HepG2 (cell line): ENCODE measurements around the gene CDT1. TPM values are rescaled to one million over a fixed set of nuclear protein-coding genes. Genes with fewer than 3 reads are reported as not detected.

Experiments used
- ATF7 ChIP-seq, 2 experiments: fragments of 450-650 bp in 1 of 2; sonication (generic) in 1 of 2; formaldehyde crosslinking in 1 of 2; IDR thresholded peaks; 2 replicates each; pipeline versions ENCODE4 v1.4.0 to v1.6.1; 2016 to 2020; ENCODE audit warnings: antibody characterized with exemption in 1 of 2, mild to moderate bottlenecking in 1 of 2, missing genetic modification reagents in 1 of 2
- FLYWCH1 ChIP-seq: sonication (generic); formaldehyde crosslinking; IDR thresholded peaks from 2 replicates; pipeline ENCODE4 v1.8.1; 2023; ENCODE audit warnings: mild to moderate bottlenecking, missing genetic modification reagents
- JARID2 ChIP-seq: sonication (generic); formaldehyde crosslinking; IDR thresholded peaks from 2 replicates; pipeline ENCODE4 v1.8.1; 2023; ENCODE audit warnings: missing genetic modification reagents, inconsistent platforms; ENCODE audit not compliant: insufficient replicate concordance
- KDM2A ChIP-seq: sonication (generic); formaldehyde crosslinking; IDR thresholded peaks from 2 replicates; pipeline ENCODE4 v1.4.0; 2020; ENCODE audit warnings: low read depth, missing genetic modification reagents, borderline replicate concordance
- NFE2L1 ChIP-seq: sonication (generic); formaldehyde crosslinking; IDR thresholded peaks from 2 replicates; pipeline ENCODE4 v1.4.0; 2020; ENCODE audit warnings: missing genetic modification reagents, mild to moderate bottlenecking, borderline replicate concordance
- THAP11 ChIP-seq: IDR thresholded peaks from 2 replicates; pipeline ENCODE4 v1.6.1; 2016; ENCODE audit warnings: missing biosample characterization, missing genetic modification reagents
- ZBTB8A ChIP-seq: sonication (generic); formaldehyde crosslinking; IDR thresholded peaks from 2 replicates; pipeline ENCODE4 v1.4.0; 2020; ENCODE audit warnings: mild to moderate bottlenecking, low read depth, missing genetic modification reagents, borderline replicate concordance
- ZNF770 ChIP-seq: sonication (generic); formaldehyde crosslinking; IDR thresholded peaks from 2 replicates; pipeline ENCODE4 v1.5.0; 2020; ENCODE audit warnings: mild to moderate bottlenecking, missing genetic modification reagents
- ZNF773 ChIP-seq: sonication (generic); formaldehyde crosslinking; IDR thresholded peaks from 2 replicates; pipeline ENCODE4 v1.4.0; 2020; ENCODE audit warnings: missing genetic modification reagents, borderline replicate concordance
- ZNF891 ChIP-seq: sonication (generic); formaldehyde crosslinking; IDR thresholded peaks from 2 replicates; pipeline ENCODE4 v1.5.0; 2020; ENCODE audit warnings: mild to moderate bottlenecking, missing genetic modification reagents
- ZXDC ChIP-seq: sonication (generic); formaldehyde crosslinking; IDR thresholded peaks from 2 replicates; pipeline ENCODE4 v1.5.0; 2020; ENCODE audit warnings: mild to moderate bottlenecking, missing genetic modification reagents
- polyA plus RNA-seq, 8 experiments: library from polyadenylated mRNA; depleted of rRNA in 3 of 8; stranded (reverse) in 7 of 8; unstranded in 1 of 8; fragments of >200 nt; fragmentation: Illumina TruSeq in 4 of 8; extraction: Trizol in 4 of 8; gene quantifications; 2 replicates each; pipeline versions ENCODE4 v1.2.1 to v1.2.3, GENCODE V29; 2011 to 2016; ENCODE audit warnings: low read depth in 4 of 8, missing spikeins in 1 of 8, mixed read lengths in 1 of 8; ENCODE audit not compliant: insufficient read depth in 1 of 8
- total RNA-seq, 5 experiments: library from RNA; depleted of rRNA; stranded (reverse); fragments of >200 nt; fragmentation: Illumina TruSeq; extraction: Trizol; gene quantifications; 2 replicates each; pipeline ENCODE4 v1.2.3, GENCODE V29; 2016; ENCODE audit warnings: low read depth in 1 of 5
- TF ChIP-seq, protein P1 (sequence below): sonication (generic); formaldehyde crosslinking; IDR thresholded peaks from 2 replicates; pipeline ENCODE4 v1.5.0; 2020; ENCODE audit warnings: missing genetic modification reagents, mild to moderate bottlenecking, borderline replicate concordance
- TF ChIP-seq, protein P2 (sequence below): sonication (generic); formaldehyde crosslinking; IDR thresholded peaks from 2 replicates; pipeline ENCODE4 v1.4.0; 2020; ENCODE audit warnings: mild to moderate bottlenecking, missing genetic modification reagents, borderline replicate concordance
- TF ChIP-seq, protein P3 (sequence below): sonication (generic); formaldehyde crosslinking; IDR thresholded peaks from 2 replicates; pipeline ENCODE4 v1.5.0; 2020; ENCODE audit warnings: missing genetic modification reagents

Gene CDT1
- total and polyA plus RNA-seq, 2 of the 13 experiments (the other 11 are each of a cell fraction or from before 2014, with no cell fraction given) = 23.1 to 23.8 TPM

DNA sequence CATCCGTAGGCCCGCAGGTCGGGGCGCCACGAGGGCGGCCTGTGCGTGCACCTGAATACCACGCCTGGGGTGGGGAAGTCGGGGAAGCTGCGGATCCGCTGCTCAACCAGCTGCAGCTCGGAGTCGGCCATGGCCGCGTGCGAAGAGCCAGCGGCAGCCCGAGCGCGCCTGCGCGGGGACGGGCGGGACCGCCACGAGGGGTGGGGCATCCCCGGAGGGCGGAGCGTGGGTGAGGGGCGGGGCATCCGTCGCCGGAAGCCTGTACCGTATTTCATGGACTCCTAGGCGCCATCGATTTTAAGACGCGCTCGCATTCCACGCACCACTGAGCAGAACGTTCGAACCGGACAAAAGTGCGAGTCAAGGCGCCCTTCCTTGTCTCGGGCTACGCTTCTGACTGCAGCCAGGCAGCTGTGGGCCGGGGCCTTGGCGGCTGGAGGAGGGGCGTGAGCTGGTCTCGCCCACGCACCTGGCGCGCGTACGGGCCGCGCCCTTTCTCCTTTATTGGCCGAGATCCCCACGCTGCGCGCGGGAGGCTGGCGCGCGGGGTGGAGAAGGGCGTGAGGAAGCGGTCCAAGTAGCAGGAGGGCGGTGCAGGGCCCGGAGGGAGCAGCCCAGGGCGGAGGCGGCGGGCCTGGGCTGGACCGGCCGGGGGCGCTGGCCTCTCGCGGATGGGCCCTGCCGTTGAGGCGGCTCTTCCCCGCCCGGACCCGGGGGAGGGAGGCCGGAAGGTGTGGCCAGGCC is 8.4 kb downstream of the CDT1 start, which contains the start of gene APRT (continued):
- TF ChIP-seq ATF7 (IDR thresholded peaks at IDR 0.05) (no peak), ATF7 (CRISPR knock-in tag; IDR thresholded peaks at IDR 0.05) (0 out of 2 replicates have a peak, but pooled peaks have one; percentile 31), ZBTB8A (CRISPR knock-in tag) (peak; percentile 42; the same call in 1 of the 2 replicates), ZNF773 (no peak), FLYWCH1 (CRISPR knock-in tag) (no peak), ZXDC (CRISPR knock-in tag) (peak; percentile 16; the same call in 1 of the 2 replicates), KDM2A (CRISPR knock-in tag) (peak; percentile 76), JARID2 (CRISPR knock-in tag) (peak; percentile 68), ZNF770 (CRISPR knock-in tag) (no peak; the same call in 1 of the 2 replicates), THAP11 (peak; percentile 61; the same call in 1 of the 2 replicates), ZNF891 (CRISPR knock-in tag) (no peak; the same call in 1 of the 2 replicates), NFE2L1 (CRISPR knock-in tag) (no peak)
- TF ChIP-seq, protein P1, sequence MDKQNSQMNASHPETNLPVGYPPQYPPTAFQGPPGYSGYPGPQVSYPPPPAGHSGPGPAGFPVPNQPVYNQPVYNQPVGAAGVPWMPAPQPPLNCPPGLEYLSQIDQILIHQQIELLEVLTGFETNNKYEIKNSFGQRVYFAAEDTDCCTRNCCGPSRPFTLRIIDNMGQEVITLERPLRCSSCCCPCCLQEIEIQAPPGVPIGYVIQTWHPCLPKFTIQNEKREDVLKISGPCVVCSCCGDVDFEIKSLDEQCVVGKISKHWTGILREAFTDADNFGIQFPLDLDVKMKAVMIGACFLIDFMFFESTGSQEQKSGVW (CRISPR knock-in tag) = no peak
- TF ChIP-seq, protein P2, sequence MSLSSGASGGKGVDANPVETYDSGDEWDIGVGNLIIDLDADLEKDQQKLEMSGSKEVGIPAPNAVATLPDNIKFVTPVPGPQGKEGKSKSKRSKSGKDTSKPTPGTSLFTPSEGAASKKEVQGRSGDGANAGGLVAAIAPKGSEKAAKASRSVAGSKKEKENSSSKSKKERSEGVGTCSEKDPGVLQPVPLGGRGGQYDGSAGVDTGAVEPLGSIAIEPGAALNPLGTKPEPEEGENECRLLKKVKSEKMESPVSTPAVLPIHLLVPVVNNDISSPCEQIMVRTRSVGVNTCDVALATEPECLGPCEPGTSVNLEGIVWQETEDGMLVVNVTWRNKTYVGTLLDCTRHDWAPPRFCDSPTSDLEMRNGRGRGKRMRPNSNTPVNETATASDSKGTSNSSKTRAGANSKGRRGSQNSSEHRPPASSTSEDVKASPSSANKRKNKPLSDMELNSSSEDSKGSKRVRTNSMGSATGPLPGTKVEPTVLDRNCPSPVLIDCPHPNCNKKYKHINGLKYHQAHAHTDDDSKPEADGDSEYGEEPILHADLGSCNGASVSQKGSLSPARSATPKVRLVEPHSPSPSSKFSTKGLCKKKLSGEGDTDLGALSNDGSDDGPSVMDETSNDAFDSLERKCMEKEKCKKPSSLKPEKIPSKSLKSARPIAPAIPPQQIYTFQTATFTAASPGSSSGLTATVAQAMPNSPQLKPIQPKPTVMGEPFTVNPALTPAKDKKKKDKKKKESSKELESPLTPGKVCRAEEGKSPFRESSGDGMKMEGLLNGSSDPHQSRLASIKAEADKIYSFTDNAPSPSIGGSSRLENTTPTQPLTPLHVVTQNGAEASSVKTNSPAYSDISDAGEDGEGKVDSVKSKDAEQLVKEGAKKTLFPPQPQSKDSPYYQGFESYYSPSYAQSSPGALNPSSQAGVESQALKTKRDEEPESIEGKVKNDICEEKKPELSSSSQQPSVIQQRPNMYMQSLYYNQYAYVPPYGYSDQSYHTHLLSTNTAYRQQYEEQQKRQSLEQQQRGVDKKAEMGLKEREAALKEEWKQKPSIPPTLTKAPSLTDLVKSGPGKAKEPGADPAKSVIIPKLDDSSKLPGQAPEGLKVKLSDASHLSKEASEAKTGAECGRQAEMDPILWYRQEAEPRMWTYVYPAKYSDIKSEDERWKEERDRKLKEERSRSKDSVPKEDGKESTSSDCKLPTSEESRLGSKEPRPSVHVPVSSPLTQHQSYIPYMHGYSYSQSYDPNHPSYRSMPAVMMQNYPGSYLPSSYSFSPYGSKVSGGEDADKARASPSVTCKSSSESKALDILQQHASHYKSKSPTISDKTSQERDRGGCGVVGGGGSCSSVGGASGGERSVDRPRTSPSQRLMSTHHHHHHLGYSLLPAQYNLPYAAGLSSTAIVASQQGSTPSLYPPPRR (CRISPR knock-in tag) = peak; percentile 71
- TF ChIP-seq, protein P3, sequence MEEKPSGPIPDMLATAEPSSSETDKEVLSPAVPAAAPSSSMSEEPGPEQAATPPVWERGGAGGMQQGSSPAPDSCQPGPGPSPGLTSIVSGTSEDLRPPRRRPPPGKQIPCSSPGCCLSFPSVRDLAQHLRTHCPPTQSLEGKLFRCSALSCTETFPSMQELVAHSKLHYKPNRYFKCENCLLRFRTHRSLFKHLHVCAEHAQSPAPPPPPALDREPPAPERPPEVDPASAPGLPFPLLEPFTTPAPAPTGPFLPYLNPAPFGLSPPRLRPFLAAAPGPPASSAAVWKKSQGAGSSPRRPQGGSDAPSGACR (CRISPR knock-in tag) = peak; percentile 87; the same call in 1 of the 2 replicates
